SU-DHL-6 (cell line): Measurements from ENCODE around the gene TBL1X.

Experiments used
- H2AFZ ChIP-seq: fragments of 200-600 bp; sonication (generic); 2 replicates; pipeline ENCODE4 v1.6.1; 2014; ENCODE audit warnings: low read depth, mild to moderate bottlenecking, moderate library complexity, mixed read lengths, antibody characterized with exemption, low read length; ENCODE audit not compliant: severe bottlenecking
- H3F3A ChIP-seq: fragments of 200-600 bp; shearing (Covaris generic); 2 replicates; pipeline ENCODE4 v1.6.0; 2016; ENCODE audit warnings: antibody characterized with exemption, mild to moderate bottlenecking; ENCODE audit not compliant: insufficient read depth
- H3K27ac ChIP-seq: fragments of 200-600 bp; sonication (generic); 2 replicates; pipeline ENCODE4 v1.5.1; 2016; ENCODE audit warnings: low read depth, mild to moderate bottlenecking, low read length, moderate library complexity, mixed read lengths
- H3K27me3 ChIP-seq: fragments of 200-600 bp; sonication (generic), shearing (Covaris generic); 2 replicates; pipeline ENCODE4 v1.6.0; 2014; ENCODE audit warnings: mild to moderate bottlenecking, low read length
- H3K36me3 ChIP-seq: fragments of 200-600 bp; sonication (generic); 2 replicates; pipeline ENCODE4 v1.6.1; 2014; ENCODE audit warnings: mild to moderate bottlenecking, low read length, mixed read lengths
- H3K4me2 ChIP-seq: fragments of 300-600, 200-600 bp; shearing (Covaris generic), sonication (generic); 2 replicates; pipeline ENCODE4 v1.6.0; 2014; ENCODE audit warnings: low read length, low read depth, mild to moderate bottlenecking; ENCODE audit not compliant: poor library complexity, severe bottlenecking
- H3K4me3 ChIP-seq: fragments of 200-600 bp; sonication (generic); 2 replicates; pipeline ENCODE4 v1.5.1; 2014; ENCODE audit warnings: antibody characterized with exemption, low read length, mild to moderate bottlenecking, mixed read lengths; ENCODE audit not compliant: insufficient read depth, poor library complexity, severe bottlenecking
- H3K79me2 ChIP-seq: fragments of 200-600 bp; sonication (generic); 2 replicates; pipeline ENCODE4 v1.6.1; 2014; ENCODE audit warnings: mild to moderate bottlenecking, low read length, moderate library complexity; ENCODE audit not compliant: insufficient read depth
- H3K9ac ChIP-seq: fragments of 200-600 bp; sonication (generic); 2 replicates; pipeline ENCODE4 v1.7.0; 2014; ENCODE audit warnings: mild to moderate bottlenecking, low read length
- H3K9me2 ChIP-seq: fragments of 200-600 bp; sonication (generic); replicated peaks from 2 replicates; pipeline ENCODE4 v1.6.1; 2014; ENCODE audit warnings: low read length; ENCODE audit not compliant: insufficient read depth
- H3K9me3 ChIP-seq: fragments of 200-600 bp; sonication (generic); 2 replicates; pipeline ENCODE4 v1.6.1; 2014; ENCODE audit warnings: low read length, mixed read lengths; ENCODE audit not compliant: insufficient read depth
- H4K20me1 ChIP-seq: fragments of 200-600 bp; sonication (generic); 2 replicates; pipeline ENCODE4 v1.6.1; 2014; ENCODE audit warnings: low read depth, mild to moderate bottlenecking, antibody characterized with exemption, low read length, moderate library complexity, mixed read lengths
- EZH2phosphoT487 ChIP-seq: fragments of 200-600 bp; sonication (generic), shearing (Covaris generic); conservative IDR thresholded peaks from 2 replicates; pipeline ENCODE4 v1.6.1; 2018; ENCODE audit warnings: mild to moderate bottlenecking, antibody characterized with exemption, low read length, moderate library complexity, mixed read lengths
- TF ChIP-seq, protein P1 (sequence below): fragments of 200-600 bp; sonication (generic); IDR thresholded peaks from one replicate; pipeline ENCODE4 v1.5.1; 2017; ENCODE audit warnings: antibody characterized with exemption, mild to moderate bottlenecking, low read length, moderate library complexity; ENCODE audit not compliant: insufficient read depth, poor library complexity, severe bottlenecking

Gene TBL1X

DNA sequence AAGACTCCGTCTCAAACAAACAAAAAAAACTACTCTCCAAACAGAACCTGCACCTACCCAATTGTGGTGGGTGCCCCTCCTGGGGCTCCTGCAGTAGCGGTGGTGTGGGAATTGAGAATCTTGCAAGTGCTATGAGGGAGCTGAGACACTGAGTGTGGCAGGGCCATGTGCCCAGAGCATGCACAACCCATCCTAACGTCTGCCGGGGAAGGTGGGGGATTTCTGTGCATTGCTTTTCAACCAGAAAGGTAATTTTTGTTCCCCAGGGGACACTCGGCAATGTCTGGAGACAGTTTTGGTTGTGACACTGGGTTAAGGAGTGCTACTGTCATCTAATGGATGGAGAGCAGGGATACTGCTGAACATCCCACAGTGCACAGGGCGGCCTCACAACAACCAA, 35.7 kb downstream of the TBL1X start:
- H3K4me3 ChIP-seq = no peak overlapping the region
- H2AFZ ChIP-seq = no peak overlapping the region
- H3K4me2 ChIP-seq = no peak overlapping the region
- TF ChIP-seq, protein P1, sequence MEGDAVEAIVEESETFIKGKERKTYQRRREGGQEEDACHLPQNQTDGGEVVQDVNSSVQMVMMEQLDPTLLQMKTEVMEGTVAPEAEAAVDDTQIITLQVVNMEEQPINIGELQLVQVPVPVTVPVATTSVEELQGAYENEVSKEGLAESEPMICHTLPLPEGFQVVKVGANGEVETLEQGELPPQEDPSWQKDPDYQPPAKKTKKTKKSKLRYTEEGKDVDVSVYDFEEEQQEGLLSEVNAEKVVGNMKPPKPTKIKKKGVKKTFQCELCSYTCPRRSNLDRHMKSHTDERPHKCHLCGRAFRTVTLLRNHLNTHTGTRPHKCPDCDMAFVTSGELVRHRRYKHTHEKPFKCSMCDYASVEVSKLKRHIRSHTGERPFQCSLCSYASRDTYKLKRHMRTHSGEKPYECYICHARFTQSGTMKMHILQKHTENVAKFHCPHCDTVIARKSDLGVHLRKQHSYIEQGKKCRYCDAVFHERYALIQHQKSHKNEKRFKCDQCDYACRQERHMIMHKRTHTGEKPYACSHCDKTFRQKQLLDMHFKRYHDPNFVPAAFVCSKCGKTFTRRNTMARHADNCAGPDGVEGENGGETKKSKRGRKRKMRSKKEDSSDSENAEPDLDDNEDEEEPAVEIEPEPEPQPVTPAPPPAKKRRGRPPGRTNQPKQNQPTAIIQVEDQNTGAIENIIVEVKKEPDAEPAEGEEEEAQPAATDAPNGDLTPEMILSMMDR = no peak
- TF ChIP-seq EZH2phosphoT487 = no peak
- no peaks in the 10 kb centered on the region for H3F3A ChIP-seq
- H3K36me3 ChIP-seq = no peaks in the 10 kb centered on the region
- H3K9me2 ChIP-seq = no peaks in the 10 kb centered on the region
- H4K20me1 ChIP-seq = no peaks in the 10 kb centered on the region
- H3K79me2 ChIP-seq = peaks cover 12% of the 10 kb centered on the region
- no peaks in the 10 kb centered on the region for H3K9me3 ChIP-seq
- no peak overlapping the region for H3K9ac ChIP-seq
- H3K27me3 ChIP-seq = no peaks in the 10 kb centered on the region
- H3K27ac ChIP-seq = no peak overlapping the region

DNA sequence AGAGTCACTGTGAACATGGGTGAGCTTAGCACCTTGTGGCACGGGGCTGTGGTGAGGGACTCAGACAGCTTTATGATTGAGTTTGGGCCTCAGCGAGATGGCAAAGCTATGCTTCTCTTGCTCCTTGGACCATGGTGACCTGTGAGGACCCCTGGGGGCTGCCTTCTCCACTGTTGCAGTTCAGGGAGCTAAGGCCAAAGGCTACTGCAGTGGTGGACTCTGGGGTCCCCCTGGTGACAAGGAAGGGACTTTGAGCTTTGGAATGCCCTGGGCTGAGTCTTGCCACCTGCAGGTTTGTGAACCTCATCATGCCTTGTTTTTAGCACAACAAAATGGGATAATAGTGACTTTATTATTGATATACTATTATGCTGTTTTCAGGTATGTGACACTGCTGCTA, 36.5 kb downstream of the TBL1X start:
- Histone ChIP-seq H3K9ac (no peak overlapping the region), H3K9me3 (no peaks in the 10 kb centered on the region), H3K4me2 (no peak overlapping the region), H3K27ac (no peak overlapping the region), H4K20me1 (no peaks in the 10 kb centered on the region), H2AFZ (no peak overlapping the region), H3K4me3 (no peak overlapping the region), H3K79me2 (peaks cover 10% of the 10 kb centered on the region), H3F3A (no peaks in the 10 kb centered on the region), H3K36me3 (no peaks in the 10 kb centered on the region), H3K27me3 (no peaks in the 10 kb centered on the region), H3K9me2 (no peaks in the 10 kb centered on the region)
- TF ChIP-seq EZH2phosphoT487 = no peak
- TF ChIP-seq, protein P1 = no peak

DNA sequence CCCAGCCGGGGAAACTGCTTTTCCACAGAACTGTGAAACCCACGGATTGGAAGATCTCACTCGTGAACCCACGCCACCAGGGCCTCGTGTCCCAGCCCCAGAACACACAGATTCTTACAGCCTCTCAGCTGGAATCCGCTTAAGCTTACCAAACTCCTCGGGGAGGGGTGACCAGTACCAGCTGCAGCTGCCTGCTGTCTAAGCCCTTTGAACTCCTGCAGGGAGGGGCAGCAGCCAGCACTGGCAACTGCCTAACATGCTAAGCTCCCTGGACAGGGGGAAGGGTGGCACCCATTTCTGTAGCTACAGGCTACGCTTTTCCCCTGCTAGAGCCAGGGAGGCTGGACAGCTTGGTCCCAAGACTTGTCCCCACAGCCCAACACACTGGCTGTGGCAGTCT, 38.4 kb downstream of the TBL1X start:
- no peaks in the 10 kb centered on the region for H3K9me3 ChIP-seq

More for the DNA sequence above, 38.4 kb downstream of the TBL1X start:
- H3K27ac ChIP-seq = no peak overlapping the region
- no peaks in the 10 kb centered on the region for H3K27me3 ChIP-seq
- no peaks in the 10 kb centered on the region for H3K9me2 ChIP-seq
- H4K20me1 ChIP-seq = no peaks in the 10 kb centered on the region
- no peaks in the 10 kb centered on the region for H3F3A ChIP-seq
- H3K9ac ChIP-seq = no peak overlapping the region
- no peak overlapping the region for H3K4me2 ChIP-seq
- no peak overlapping the region for H3K4me3 ChIP-seq
- H3K79me2 ChIP-seq = 0 out of 2 replicates have a peak, but pooled peaks cover 3% of the 10 kb centered on the region
- H3K36me3 ChIP-seq = no peaks in the 10 kb centered on the region
- no peak overlapping the region for H2AFZ ChIP-seq
- no peak for TF ChIP-seq EZH2phosphoT487
- TF ChIP-seq, protein P1 = no peak
